HL-60 (cell line): ENCODE measurements around the gene NPC2.

Experiments
- CTCF ChIP-seq: IDR thresholded peaks from one replicate; pipeline ENCODE4 v1.5.1; 2011; ENCODE audit warnings: low read length, control low read depth, inconsistent platforms; ENCODE audit not compliant: insufficient read depth
- GABPA ChIP-seq: IDR thresholded peaks from 2 replicates; pipeline ENCODE4 v1.6.1; 2012; ENCODE audit warnings: low read depth
- POLR2AphosphoS5 ChIP-seq: IDR thresholded peaks from 2 replicates; pipeline ENCODE4 v1.6.1; 2012; ENCODE audit warnings: low read depth
- TF ChIP-seq, protein P1 (sequence below): IDR thresholded peaks from 2 replicates; pipeline ENCODE4 v1.6.1; 2012; ENCODE audit warnings: low read depth; ENCODE audit not compliant: insufficient replicate concordance

DNA sequence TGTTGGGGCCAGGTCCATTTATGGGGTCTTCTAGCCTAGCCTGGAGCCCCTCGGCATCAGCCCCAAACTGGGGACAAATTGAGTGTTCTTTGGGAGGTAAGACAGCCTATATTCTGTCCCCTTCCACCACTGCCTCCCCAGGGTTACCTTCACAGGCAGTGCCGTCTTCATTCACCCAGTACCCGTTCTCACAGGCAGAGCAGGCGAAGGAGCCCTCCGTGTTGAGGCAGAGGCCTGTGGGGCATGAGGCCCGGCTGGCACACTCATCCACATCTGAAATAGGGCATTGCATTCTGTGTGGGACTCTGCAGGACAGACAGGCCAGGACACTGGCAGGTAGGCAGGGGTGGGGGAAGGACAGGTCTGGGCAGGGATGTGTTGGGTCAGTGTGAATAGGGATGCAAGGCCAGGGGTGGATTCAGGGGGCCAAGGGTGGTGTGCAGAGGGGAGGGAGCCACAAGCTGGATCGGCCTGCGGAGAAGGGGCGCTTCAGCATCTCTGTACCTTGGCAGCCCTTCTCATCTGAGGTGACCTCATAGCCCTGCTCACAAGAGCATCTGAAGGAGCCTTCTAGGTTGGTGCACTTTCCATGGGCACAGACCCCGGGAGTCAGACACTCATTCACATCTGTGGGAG, 16.6 kb upstream of the NPC2 start:
- no peak for TF ChIP-seq CTCF
- TF ChIP-seq POLR2AphosphoS5 = no peak
- TF ChIP-seq GABPA = no peak
- TF ChIP-seq, protein P1, sequence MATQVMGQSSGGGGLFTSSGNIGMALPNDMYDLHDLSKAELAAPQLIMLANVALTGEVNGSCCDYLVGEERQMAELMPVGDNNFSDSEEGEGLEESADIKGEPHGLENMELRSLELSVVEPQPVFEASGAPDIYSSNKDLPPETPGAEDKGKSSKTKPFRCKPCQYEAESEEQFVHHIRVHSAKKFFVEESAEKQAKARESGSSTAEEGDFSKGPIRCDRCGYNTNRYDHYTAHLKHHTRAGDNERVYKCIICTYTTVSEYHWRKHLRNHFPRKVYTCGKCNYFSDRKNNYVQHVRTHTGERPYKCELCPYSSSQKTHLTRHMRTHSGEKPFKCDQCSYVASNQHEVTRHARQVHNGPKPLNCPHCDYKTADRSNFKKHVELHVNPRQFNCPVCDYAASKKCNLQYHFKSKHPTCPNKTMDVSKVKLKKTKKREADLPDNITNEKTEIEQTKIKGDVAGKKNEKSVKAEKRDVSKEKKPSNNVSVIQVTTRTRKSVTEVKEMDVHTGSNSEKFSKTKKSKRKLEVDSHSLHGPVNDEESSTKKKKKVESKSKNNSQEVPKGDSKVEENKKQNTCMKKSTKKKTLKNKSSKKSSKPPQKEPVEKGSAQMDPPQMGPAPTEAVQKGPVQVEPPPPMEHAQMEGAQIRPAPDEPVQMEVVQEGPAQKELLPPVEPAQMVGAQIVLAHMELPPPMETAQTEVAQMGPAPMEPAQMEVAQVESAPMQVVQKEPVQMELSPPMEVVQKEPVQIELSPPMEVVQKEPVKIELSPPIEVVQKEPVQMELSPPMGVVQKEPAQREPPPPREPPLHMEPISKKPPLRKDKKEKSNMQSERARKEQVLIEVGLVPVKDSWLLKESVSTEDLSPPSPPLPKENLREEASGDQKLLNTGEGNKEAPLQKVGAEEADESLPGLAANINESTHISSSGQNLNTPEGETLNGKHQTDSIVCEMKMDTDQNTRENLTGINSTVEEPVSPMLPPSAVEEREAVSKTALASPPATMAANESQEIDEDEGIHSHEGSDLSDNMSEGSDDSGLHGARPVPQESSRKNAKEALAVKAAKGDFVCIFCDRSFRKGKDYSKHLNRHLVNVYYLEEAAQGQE = no peak
